Measurements from ENCODE around the gene PFN3. TPM values are rescaled to one million over a fixed set of nuclear protein-coding genes. Genes with fewer than 3 reads are reported as not detected.
A peak's percentile ranks its signal among the peaks of the same experiment; 100 is the strongest.

The PFN3 gene
- total and polyA plus RNA-seq, 2 of the 13 experiments (the other 11 are each of a cell fraction or from before 2014, with no cell fraction given) = not detected

GRCh38 chr5:177446200-177447065, 46.0 kb upstream of the PFN3 start, which contains the start of gene PRR7 (continued):
- TF ChIP-seq CERS6 (CRISPR knock-in tag; IDR thresholded peaks at IDR 0.05) = no peak
- no peak for TF ChIP-seq GLMP (CRISPR knock-in tag; IDR thresholded peaks at IDR 0.05; ENCODE audit: borderline replicate concordance)
- no peak for TF ChIP-seq ARNTL (CRISPR knock-in tag; IDR thresholded peaks at IDR 0.05)
- TF ChIP-seq ZNF879 (CRISPR knock-in tag; IDR thresholded peaks at IDR 0.05) = 0 out of 2 replicates have a peak, but pooled peaks have one; percentile 1
- no peak for TF ChIP-seq TGIF2 (CRISPR knock-in tag; IDR thresholded peaks at IDR 0.05)
- TF ChIP-seq NCOR1 (IDR thresholded peaks at IDR 0.05; ENCODE audit: borderline replicate concordance, low read length) = no peak
- TF ChIP-seq CREBL2 (CRISPR knock-in tag; IDR thresholded peaks at IDR 0.05; ENCODE audit: borderline replicate concordance) = no peak
- TF ChIP-seq KDM3A (CRISPR knock-in tag; IDR thresholded peaks at IDR 0.05; ENCODE audit: low read depth) = 0 out of 2 replicates have a peak, but pooled peaks have one; percentile 41
- no peak for TF ChIP-seq RNF2 (conservative IDR thresholded peaks at IDR 0.05; ENCODE audit: low read depth)
- TF ChIP-seq EP300 (IDR thresholded peaks at IDR 0.05; ENCODE audit: low read depth in 2 of 2, low read length in 2 of 2) = no peak
- no peak; the same call in 1 of the 2 replicates for TF ChIP-seq EP300 (CRISPR knock-in tag; IDR thresholded peaks at IDR 0.05; ENCODE audit: borderline replicate concordance)
- no peak for TF ChIP-seq ZNF703 (CRISPR knock-in tag; IDR thresholded peaks at IDR 0.05; ENCODE audit: borderline replicate concordance)
- TF ChIP-seq ZNF335 (CRISPR knock-in tag; IDR thresholded peaks at IDR 0.05) = no peak
- no peak for TF ChIP-seq ZNF143 (CRISPR knock-in tag; IDR thresholded peaks at IDR 0.05)
- no peak for TF ChIP-seq ZFP1 (CRISPR knock-in tag; IDR thresholded peaks at IDR 0.05)
- no peak for TF ChIP-seq NONO (IDR thresholded peaks at IDR 0.05)
- 0 out of 2 replicates have a peak, but pooled peaks have one; percentile 23 for TF ChIP-seq NONO (CRISPR knock-in tag; conservative IDR thresholded peaks at IDR 0.05)
- no peak for TF ChIP-seq ZNF232 (CRISPR knock-in tag; IDR thresholded peaks at IDR 0.05; ENCODE audit: borderline replicate concordance)
- no peak for TF ChIP-seq NR3C1 (CRISPR knock-in tag; IDR thresholded peaks at IDR 0.05)
- no peak for TF ChIP-seq GATA4 (IDR thresholded peaks at IDR 0.05; ENCODE audit: borderline replicate concordance, low read depth)
- no peak for TF ChIP-seq TMF1 (CRISPR knock-in tag; IDR thresholded peaks at IDR 0.05; ENCODE audit: low read depth)
- no peak for TF ChIP-seq MZF1 (CRISPR knock-in tag; IDR thresholded peaks at IDR 0.05; ENCODE audit: borderline replicate concordance)
- no peak for TF ChIP-seq ELF4 (CRISPR knock-in tag; IDR thresholded peaks at IDR 0.05; ENCODE audit: borderline replicate concordance)
- TF ChIP-seq HINFP (CRISPR knock-in tag; IDR thresholded peaks at IDR 0.05; ENCODE audit: low read depth) = no peak
- no peak for TF ChIP-seq ATF6 (CRISPR knock-in tag; conservative IDR thresholded peaks at IDR 0.05)
- TF ChIP-seq STAG1 (CRISPR knock-in tag; IDR thresholded peaks at IDR 0.05) = peak; percentile 19; the same call in 1 of the 2 replicates

Data from HepG2 (cell line).